T-helper 1 cell treated with Interleukin-12 subunit alpha and Interleukin-12 subunit beta and Interleukin-4 antibody, amounts not matched to agents 30 ng/mL and 1 ng/mL, for 36 hours (primary cell): Measurements from ENCODE around the gene PDXP. TPM values are rescaled to one million over a fixed set of nuclear protein-coding genes. Genes with fewer than 3 reads are reported as not detected.

ENCODE experiments used
- intact Hi-C: fragments of 100-400 bp; cut with micrococcal nuclease; formaldehyde crosslinking; loops from one replicate; pipeline ENCODE4 v1.15.1; 2024
- total RNA-seq: library from RNA; stranded (reverse); gene quantifications from 2 replicates; pipeline ENCODE4 v1.2.3, GENCODE V29; 2022

The PDXP gene
- total RNA-seq, 1 donor from 2014 or later: 20.6 TPM

- intact Hi-C loops: loop anchor here (1.0 kb wide), 1 partner anchor 11 kb away; no protein-coding TSS in a partner anchor
Measured at GRCh38 chr22:37627545-37627944, 31.0 kb upstream of the PDXP start.

- intact Hi-C loops: no loop called here
Measured at GRCh38 chr22:37628830-37629229, 29.7 kb upstream of the PDXP start.

- intact Hi-C loops: no loop called here
Measured at GRCh38 chr22:37629928-37630327, 28.6 kb upstream of the PDXP start.

GRCh38 chr22:37630839-37631435, 27.6 kb upstream of the PDXP start:
- intact Hi-C loops: no loop called here

GRCh38 chr22:37631448-37632173, 26.9 kb upstream of the PDXP start:
- intact Hi-C loops: no loop called here

- intact Hi-C loops: no loop called here
Measured at GRCh38 chr22:37632174-37633088, 26.1 kb upstream of the PDXP start.

GRCh38 chr22:37633089-37633624, 25.4 kb upstream of the PDXP start:
- intact Hi-C loops: no loop called here

- intact Hi-C loops: loop anchor here (1.0 kb wide), 1 partner anchor 11 kb away; no protein-coding TSS in a partner anchor
Measured at GRCh38 chr22:37633625-37634416, 24.7 kb upstream of the PDXP start.

- intact Hi-C loops: loop anchor here (1.0 kb wide), 1 partner anchor 11 kb away; no protein-coding TSS in a partner anchor
Measured at GRCh38 chr22:37634417-37634924, 24.1 kb upstream of the PDXP start.

GRCh38 chr22:37635157-37635556, 23.4 kb upstream of the PDXP start:
- intact Hi-C loops: no loop called here

- intact Hi-C loops: no loop called here
Measured at GRCh38 chr22:37636186-37636948, 22.2 kb upstream of the PDXP start.

GRCh38 chr22:37636949-37637273, 21.6 kb upstream of the PDXP start:
- intact Hi-C loops: no loop called here

- intact Hi-C loops: loop anchor here (1.0 to 2.0 kb wide), 5 partner anchors 11 to 39 kb away; partner anchors contain the start of genes GGA1 and PDXP
Measured at GRCh38 chr22:37638391-37639069, 20.0 kb upstream of the PDXP start.

GRCh38 chr22:37639070-37639760, 19.3 kb upstream of the PDXP start, which contains the start of gene SH3BP1:
Gene SH3BP1, plus strand, starts transcription at chr22:37639669. Its CDS starts 119 bp downstream, at chr22:37639788.
- intact Hi-C loops: loop anchor here (1.0 to 2.0 kb wide), 2 partner anchors 16 to 38 kb away; no protein-coding TSS in a partner anchor

GRCh38 chr22:37639771-37640590, 18.5 kb upstream of the PDXP start:
- intact Hi-C loops: loop anchor here (1.0 to 2.0 kb wide), 2 partner anchors 17 to 37 kb away; no protein-coding TSS in a partner anchor

GRCh38 chr22:37640591-37641560, 17.6 kb upstream of the PDXP start:
- intact Hi-C loops: no loop called here
